HepG2 (cell line): Measurements from ENCODE around the gene NFE2. TPM values are rescaled to one million over a fixed set of nuclear protein-coding genes. Genes with fewer than 3 reads are reported as not detected.

Source experiments
- ASH2L ChIP-seq: fragments of 300-600, 200-600 bp; sonication (generic); IDR thresholded peaks from 2 replicates; pipeline ENCODE4 v1.7.0; 2017; ENCODE audit warnings: low read depth, mild to moderate bottlenecking, moderate library complexity, mixed read lengths, low read length; ENCODE audit not compliant: insufficient read length
- ATM ChIP-seq: fragments of 450-650 bp; IDR thresholded peaks from 2 replicates; pipeline ENCODE4 v1.7.1; 2017; ENCODE audit warnings: mild to moderate bottlenecking, borderline replicate concordance
- CEBPB ChIP-seq: IDR thresholded peaks from 2 replicates; pipeline ENCODE4 v1.6.1; 2011; ENCODE audit warnings: low read depth, low read length, improper control_type of control experiment, borderline replicate concordance
- CHD2 ChIP-seq: IDR thresholded peaks from 2 replicates; pipeline ENCODE4 v1.6.1; 2011; ENCODE audit warnings: low read depth, low read length, improper control_type of control experiment
- DR1 ChIP-seq: sonication (generic); formaldehyde crosslinking; IDR thresholded peaks from 2 replicates; pipeline ENCODE4 v1.8.0; 2021; ENCODE audit warnings: mild to moderate bottlenecking, missing genetic modification reagents, inconsistent platforms
- FOSL2 ChIP-seq: sonication (generic); formaldehyde crosslinking; IDR thresholded peaks from 2 replicates; pipeline ENCODE4 v1.4.0; 2020; ENCODE audit warnings: missing genetic modification reagents
- FOXM1 ChIP-seq: sonication (generic); formaldehyde crosslinking; IDR thresholded peaks from 2 replicates; pipeline ENCODE4 v1.5.0; 2020; ENCODE audit warnings: missing genetic modification reagents
- HINFP ChIP-seq: sonication (generic); formaldehyde crosslinking; IDR thresholded peaks from 2 replicates; pipeline ENCODE4 v1.4.0; 2020; ENCODE audit warnings: low read depth, mild to moderate bottlenecking, missing genetic modification reagents
- NCOR1 ChIP-seq: fragments of 200-600 bp; sonication (generic); IDR thresholded peaks from 2 replicates; pipeline ENCODE4 v1.7.0; 2017; ENCODE audit warnings: antibody characterized with exemption, low read length, borderline replicate concordance
- SNAPC2 ChIP-seq: sonication (generic); formaldehyde crosslinking; IDR thresholded peaks from 2 replicates; pipeline ENCODE4 v1.8.1; 2022; ENCODE audit warnings: mild to moderate bottlenecking, missing genetic modification reagents
- TBX2 ChIP-seq: sonication (generic); formaldehyde crosslinking; IDR thresholded peaks from 2 replicates; pipeline ENCODE4 v1.5.0; 2020; ENCODE audit warnings: missing genetic modification reagents, mild to moderate bottlenecking, borderline replicate concordance
- TOE1 ChIP-seq: sonication (generic); formaldehyde crosslinking; IDR thresholded peaks from 2 replicates; pipeline ENCODE4 v1.4.0; 2020; ENCODE audit warnings: mild to moderate bottlenecking, missing genetic modification reagents
- ZBTB7B ChIP-seq: sonication (generic); formaldehyde crosslinking; IDR thresholded peaks from 2 replicates; pipeline ENCODE4 v1.4.0; 2020; ENCODE audit warnings: missing genetic modification reagents
- ZNF121 ChIP-seq: sonication (generic); formaldehyde crosslinking; IDR thresholded peaks from 2 replicates; pipeline ENCODE4 v1.5.0; 2020; ENCODE audit warnings: mild to moderate bottlenecking, missing genetic modification reagents
- ZNF17 ChIP-seq: sonication (generic); formaldehyde crosslinking; IDR thresholded peaks from 2 replicates; pipeline ENCODE4 v1.5.0; 2020; ENCODE audit warnings: mild to moderate bottlenecking, missing genetic modification reagents
- ZNF276 ChIP-seq: sonication (generic); formaldehyde crosslinking; IDR thresholded peaks from 2 replicates; pipeline ENCODE4 v1.4.0; 2020; ENCODE audit warnings: mild to moderate bottlenecking, low read depth, missing genetic modification reagents
- ZNF550 ChIP-seq: sonication (generic); formaldehyde crosslinking; IDR thresholded peaks from 2 replicates; pipeline ENCODE4 v1.4.0; 2020; ENCODE audit warnings: mild to moderate bottlenecking, missing genetic modification reagents, borderline replicate concordance
- ZNF605 ChIP-seq: sonication (generic); formaldehyde crosslinking; IDR thresholded peaks from 2 replicates; pipeline ENCODE4 v1.8.0; 2022; ENCODE audit warnings: mild to moderate bottlenecking, missing genetic modification reagents
- ZSCAN12 ChIP-seq: sonication (generic); formaldehyde crosslinking; IDR thresholded peaks from 2 replicates; pipeline ENCODE4 v1.9.0; 2021; ENCODE audit warnings: mild to moderate bottlenecking, missing genetic modification reagents
- polyA plus RNA-seq, 8 experiments: library from polyadenylated mRNA; depleted of rRNA in 3 of 8; stranded (reverse) in 7 of 8; unstranded in 1 of 8; fragments of >200 nt; fragmentation: Illumina TruSeq in 4 of 8; extraction: Trizol in 4 of 8; gene quantifications; 2 replicates each; pipeline versions ENCODE4 v1.2.1 to v1.2.3, GENCODE V29; 2011 to 2016; ENCODE audit warnings: low read depth in 4 of 8, missing spikeins in 1 of 8, mixed read lengths in 1 of 8; ENCODE audit not compliant: insufficient read depth in 1 of 8
- total RNA-seq, 5 experiments: library from RNA; depleted of rRNA; stranded (reverse); fragments of >200 nt; fragmentation: Illumina TruSeq; extraction: Trizol; gene quantifications; 2 replicates each; pipeline ENCODE4 v1.2.3, GENCODE V29; 2016; ENCODE audit warnings: low read depth in 1 of 5
- TF ChIP-seq, protein P1 (sequence below): sonication (generic); formaldehyde crosslinking; conservative IDR thresholded peaks from 2 replicates; pipeline ENCODE4 v1.4.0; 2020; ENCODE audit warnings: missing genetic modification reagents
- TF ChIP-seq, protein P2 (sequence below): sonication (generic); formaldehyde crosslinking; IDR thresholded peaks from 2 replicates; pipeline ENCODE4 v1.4.0; 2020; ENCODE audit warnings: missing genetic modification reagents

The NFE2 gene
- total and polyA plus RNA-seq, 2 of the 13 experiments (the other 11 are each of a cell fraction or from before 2014, with no cell fraction given) = 4.5 to 7.8 TPM

DNA sequence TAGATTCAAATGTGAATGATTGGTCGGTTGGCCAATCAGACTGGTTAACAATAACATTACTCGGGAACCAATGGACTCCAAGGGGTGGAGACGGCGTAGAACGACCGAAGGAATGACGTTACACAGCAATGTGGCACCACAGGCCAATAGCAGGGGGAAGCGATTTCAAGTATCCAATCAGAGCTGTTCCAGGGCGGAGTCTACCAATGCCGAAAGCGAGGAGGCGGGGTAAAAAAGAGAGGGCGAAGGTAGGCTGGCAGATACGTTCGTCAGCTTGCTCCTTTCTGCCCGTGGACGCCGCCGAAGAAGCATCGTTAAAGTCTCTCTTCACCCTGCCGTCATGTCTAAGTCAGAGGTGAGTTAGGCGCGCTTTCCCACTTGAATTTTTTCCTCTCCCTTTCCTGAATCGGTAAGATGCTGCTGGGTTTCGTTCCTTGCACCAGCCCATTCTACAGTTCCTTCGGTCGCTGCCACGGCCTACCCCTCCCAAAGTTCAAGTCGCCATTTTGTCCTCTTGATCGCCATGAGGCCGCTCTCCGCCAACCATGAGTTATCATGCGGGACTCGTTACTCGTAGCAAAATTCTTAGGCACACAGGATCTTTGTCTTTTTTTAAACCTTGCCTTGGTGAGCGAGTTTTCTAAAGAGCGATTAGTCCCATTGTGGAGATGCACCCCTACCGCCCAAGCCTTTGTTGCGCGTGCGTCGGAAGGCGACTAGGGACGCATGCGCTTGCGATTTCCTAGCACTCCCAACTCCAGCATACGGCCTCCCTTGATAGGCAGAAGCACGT lies 20.2 kb downstream of the NFE2 start, which contains the start of gene HNRNPA1 (continued):
- TF ChIP-seq HINFP (CRISPR knock-in tag) (no peak), TBX2 (CRISPR knock-in tag) (peak; percentile 85), FOSL2 (CRISPR knock-in tag) (peak; percentile 15; the same call in 1 of the 2 replicates), CHD2 (peak; percentile 48; the same call in 1 of the 2 replicates), SNAPC2 (no peak; the same call in 1 of the 2 replicates), CEBPB (peak; percentile 42; the same call in 1 of the 2 replicates), ZNF17 (CRISPR knock-in tag) (no peak), ZNF605 (CRISPR knock-in tag) (no peak), ZSCAN12 (peak; percentile 75; the same call in 1 of the 2 replicates), ZNF121 (CRISPR knock-in tag) (no peak), FOXM1 (CRISPR knock-in tag) (no peak), ASH2L (peak; percentile 76), TOE1 (CRISPR knock-in tag) (peak; percentile 49; the same call in 1 of the 2 replicates), DR1 (peak; percentile 94), ATM (no peak), NCOR1 (0 out of 2 replicates have a peak, but pooled peaks have one; percentile 14), ZNF276 (CRISPR knock-in tag) (0 out of 2 replicates have a peak, but pooled peaks have one; percentile 29), ZBTB7B (0 out of 2 replicates have a peak, but pooled peaks have one; percentile 36), ZNF550 (no peak)
- TF ChIP-seq, protein P1, sequence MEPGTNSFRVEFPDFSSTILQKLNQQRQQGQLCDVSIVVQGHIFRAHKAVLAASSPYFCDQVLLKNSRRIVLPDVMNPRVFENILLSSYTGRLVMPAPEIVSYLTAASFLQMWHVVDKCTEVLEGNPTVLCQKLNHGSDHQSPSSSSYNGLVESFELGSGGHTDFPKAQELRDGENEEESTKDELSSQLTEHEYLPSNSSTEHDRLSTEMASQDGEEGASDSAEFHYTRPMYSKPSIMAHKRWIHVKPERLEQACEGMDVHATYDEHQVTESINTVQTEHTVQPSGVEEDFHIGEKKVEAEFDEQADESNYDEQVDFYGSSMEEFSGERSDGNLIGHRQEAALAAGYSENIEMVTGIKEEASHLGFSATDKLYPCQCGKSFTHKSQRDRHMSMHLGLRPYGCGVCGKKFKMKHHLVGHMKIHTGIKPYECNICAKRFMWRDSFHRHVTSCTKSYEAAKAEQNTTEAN (CRISPR knock-in tag) = no peak
- TF ChIP-seq, protein P2, sequence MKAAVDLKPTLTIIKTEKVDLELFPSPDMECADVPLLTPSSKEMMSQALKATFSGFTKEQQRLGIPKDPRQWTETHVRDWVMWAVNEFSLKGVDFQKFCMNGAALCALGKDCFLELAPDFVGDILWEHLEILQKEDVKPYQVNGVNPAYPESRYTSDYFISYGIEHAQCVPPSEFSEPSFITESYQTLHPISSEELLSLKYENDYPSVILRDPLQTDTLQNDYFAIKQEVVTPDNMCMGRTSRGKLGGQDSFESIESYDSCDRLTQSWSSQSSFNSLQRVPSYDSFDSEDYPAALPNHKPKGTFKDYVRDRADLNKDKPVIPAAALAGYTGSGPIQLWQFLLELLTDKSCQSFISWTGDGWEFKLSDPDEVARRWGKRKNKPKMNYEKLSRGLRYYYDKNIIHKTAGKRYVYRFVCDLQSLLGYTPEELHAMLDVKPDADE (CRISPR knock-in tag) = no peak
